ENCODE measurements around the gene NR1H4. TPM values are rescaled to one million over a fixed set of nuclear protein-coding genes. Genes with fewer than 3 reads are reported as not detected.

Gene NR1H4
- total and polyA plus RNA-seq, 2 of the 8 experiments (the other 6 are each of a cell fraction or from before 2014, with no cell fraction given), result not detected

DNA sequence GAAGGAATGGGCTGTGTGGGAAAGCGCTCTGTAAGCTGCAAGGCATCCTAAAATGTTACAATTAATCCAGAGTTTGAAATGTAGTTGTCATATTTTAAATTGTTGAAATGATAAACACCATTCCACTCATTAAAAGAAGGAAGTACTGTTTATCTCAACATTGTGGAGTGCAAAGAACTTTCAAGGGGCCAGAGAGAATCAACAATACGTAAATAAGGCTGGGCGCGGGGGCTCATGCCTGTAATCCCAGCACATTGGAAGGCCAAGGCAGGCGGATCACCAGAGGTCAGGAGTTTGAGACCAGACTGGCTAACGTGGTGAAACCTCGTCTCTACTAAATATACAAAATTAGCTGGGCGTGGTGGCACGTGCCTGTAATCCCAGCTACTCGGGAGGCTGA lies 24.5 kb downstream of the NR1H4 start:
- no peaks in the 10 kb centered on the region for H3K27me3 ChIP-seq (replicated peaks in 1 of 4; ENCODE audit: control insufficient read depth in 3 of 4, extremely low read depth in 1 of 4, insufficient read depth in 3 of 4, low read length in 3 of 4)
- H3K18ac ChIP-seq (ENCODE audit: extremely low read depth, low read length), result no peak overlapping the region
- no peak overlapping the region for H2BK20ac ChIP-seq (ENCODE audit: low read length)
- H3K23me2 ChIP-seq (ENCODE audit: low read depth, low read length), result no peaks in the 10 kb centered on the region
- H3K23ac ChIP-seq (ENCODE audit: insufficient read length), result no peak overlapping the region
- no peak overlapping the region for H4K5ac ChIP-seq (ENCODE audit: insufficient read length, low read depth, low read length)
- ChIA-PET POLR2A (ENCODE audit: partially characterized antibody) (no interaction called here), CTCF (ENCODE audit: partially characterized antibody) (interaction anchor here (1.2 kb wide), 1 partner anchor 63 kb away, joined by 4 read pairs; no protein-coding TSS in a partner anchor)
- no peak overlapping the region for H3K4ac ChIP-seq (replicated peaks; ENCODE audit: insufficient read length, low read depth, low read length)
- 83% methylated on average over 10 of the region's 10 CpGs; no CpG with 5 or more reads in 1 of the 2 experiments for WGBS, 2 experiments (ENCODE audit: extremely low coverage in 1 of 2, insufficient coverage in 1 of 2, insufficient read length in 1 of 2, insufficient replicate concordance in 2 of 2, low coverage in 1 of 2, low lambda C conversion rate in 2 of 2, missing lambda C conversion rate in 1 of 2)
- no peak overlapping the region for H3K14ac ChIP-seq (ENCODE audit: insufficient read length)
- 0 out of 4 replicates have a peak, but pooled peaks cover 0 to 3% of the 10 kb centered on the region in 2 experiments for H3K9me3 ChIP-seq (ENCODE audit: insufficient read depth in 2 of 2, low read depth in 1 of 2, low read length in 1 of 2)
- H3K56ac ChIP-seq (replicated peaks; ENCODE audit: insufficient read length, low read depth, low read length), result no peak overlapping the region
- no peak overlapping the region for H3K4me2 ChIP-seq (ENCODE audit: insufficient read depth in 1 of 2, low read depth in 2 of 2, low read length in 2 of 2)
- TF ChIP-seq RXRA (IDR thresholded peaks at IDR 0.05; ENCODE audit: insufficient read depth, low read depth, low read length), result no peak
- TF ChIP-seq SUZ12 (IDR thresholded peaks at IDR 0.05; ENCODE audit: low read length), result no peak
- no peak for TF ChIP-seq RBBP5 (IDR thresholded peaks at IDR 0.05; ENCODE audit: borderline replicate concordance, low read depth, low read length)
- TF ChIP-seq SP1 (IDR thresholded peaks at IDR 0.05; ENCODE audit: low read depth, low read length), result no peak
- no peak for TF ChIP-seq RNF2 (IDR thresholded peaks at IDR 0.05; ENCODE audit: borderline replicate concordance, low read depth, low read length, missing control alignments, poor library complexity, severe bottlenecking)
- no peak for TF ChIP-seq TAF1 (IDR thresholded peaks at IDR 0.05; ENCODE audit: low read depth, low read length)
- TF ChIP-seq TBP (IDR thresholded peaks at IDR 0.05; ENCODE audit: low read depth, low read length), result no peak
- no peak overlapping the region for H2BK5ac ChIP-seq (ENCODE audit: low read depth, low read length)
- H3K4me3 ChIP-seq (ENCODE audit: extremely low read depth in 1 of 4, insufficient read depth in 2 of 4, low read depth in 3 of 4, low read length in 4 of 4), result no peak overlapping the region
- no peaks in the 10 kb centered on the region for H3K79me2 ChIP-seq (ENCODE audit: control insufficient read depth in 1 of 2, insufficient read depth in 2 of 2, low read length in 2 of 2)
- no peak overlapping the region for H2AK5ac ChIP-seq (ENCODE audit: low read depth, low read length)
- H3K79me1 ChIP-seq (ENCODE audit: low read depth, low read length), result no peaks in the 10 kb centered on the region
- no peak for DNase-seq (ENCODE audit: low read depth in 1 of 2, low spot score in 2 of 2)
- H4K91ac ChIP-seq (replicated peaks; ENCODE audit: insufficient read length, low read length), result no peak overlapping the region
- no peak overlapping the region for H2AFZ ChIP-seq (ENCODE audit: low read length)
- no peak overlapping the region for H2BK15ac ChIP-seq (ENCODE audit: low read length)
- H2BK12ac ChIP-seq (ENCODE audit: low read depth, low read length), result no peak overlapping the region
- H3K4me1 ChIP-seq (replicated peaks in 1 of 4; ENCODE audit: control insufficient read depth in 3 of 4, insufficient read depth in 4 of 4, low read length in 3 of 4), result no peaks in the 10 kb centered on the region
- H2BK120ac ChIP-seq (replicated peaks; ENCODE audit: low read depth, low read length), result no peak overlapping the region
- H3K27ac ChIP-seq (ENCODE audit: low read depth, low read length), result no peak overlapping the region
- no peak overlapping the region; the same call in 1 of the 2 replicates for H4K8ac ChIP-seq (ENCODE audit: extremely low read depth, insufficient read depth, low read length)
- no peaks in the 10 kb centered on the region for H3K36me3 ChIP-seq (ENCODE audit: control insufficient read depth in 2 of 4, insufficient read depth in 4 of 4, low read length in 3 of 4)
- H4K20me1 ChIP-seq (replicated peaks in 1 of 2; ENCODE audit: control insufficient read depth in 1 of 2, insufficient read depth in 2 of 2, low read length in 2 of 2), result no peaks in the 10 kb centered on the region
- H3K9ac ChIP-seq (replicated peaks in 1 of 4; ENCODE audit: extremely low read depth in 1 of 4, low read depth in 3 of 4, low read length in 3 of 4), result no peak overlapping the region
- no peak for FAIRE-seq

All from H1 (cell line).